ENCODE results near the gene PHRF1.

The PHRF1 gene

GRCh38 chr11:575996-576768 lies at the start of gene PHRF1:
TSS of gene PHRF1 (plus strand) at chr11:576470. CDS start at chr11:581513, 5,043 bp downstream.
- DNase-seq (ENCODE audit: low spot score): peak; percentile 99

GRCh38 chr11:528166-528814 lies 48.0 kb upstream of the PHRF1 start:
- no peak for DNase-seq (ENCODE audit: low spot score)

- no peak for DNase-seq (ENCODE audit: low spot score)
These were observed 47.2 kb upstream of the PHRF1 start for GRCh38 chr11:528815-529727.

- DNase-seq (ENCODE audit: low spot score): no peak
These were observed 46.4 kb upstream of the PHRF1 start for GRCh38 chr11:529728-530411.

GRCh38 chr11:530960-531831 lies 45.1 kb upstream of the PHRF1 start:
- DNase-seq (ENCODE audit: low spot score): no peak

GRCh38 chr11:531919-532526 lies 44.2 kb upstream of the PHRF1 start:
- DNase-seq (ENCODE audit: low spot score): no peak

- DNase-seq (ENCODE audit: low spot score): no peak
These were observed 43.7 kb upstream of the PHRF1 start for GRCh38 chr11:532527-532985.

- no peak for DNase-seq (ENCODE audit: low spot score)
These were observed 43.2 kb upstream of the PHRF1 start for GRCh38 chr11:532986-533585.

GRCh38 chr11:533586-534395 lies 42.5 kb upstream of the PHRF1 start:
- DNase-seq (ENCODE audit: low spot score): no peak

GRCh38 chr11:534396-535209 lies 41.7 kb upstream of the PHRF1 start:
- peak; percentile 33 for DNase-seq (ENCODE audit: low spot score)

GRCh38 chr11:535210-535518 lies 41.1 kb upstream of the PHRF1 start:
- DNase-seq (ENCODE audit: low spot score): no peak

- peak; percentile 100 for DNase-seq (ENCODE audit: low spot score)
These were observed 40.5 kb upstream of the PHRF1 start, which contains the start of gene HRAS for GRCh38 chr11:535519-536454. TSS of gene HRAS (minus strand) at chr11:535576.

GRCh38 chr11:536841-537621 lies 39.2 kb upstream of the PHRF1 start, which contains the start of gene LRRC56:
TSS of gene LRRC56 (plus strand) at chr11:537527. CDS start at chr11:540685, 3,158 bp downstream.
- DNase-seq (ENCODE audit: low spot score): peak; percentile 98

GRCh38 chr11:537622-538430 lies 38.4 kb upstream of the PHRF1 start:
- DNase-seq (ENCODE audit: low spot score): no peak

- no peak for DNase-seq (ENCODE audit: low spot score)
These were observed 37.7 kb upstream of the PHRF1 start for GRCh38 chr11:538431-539051.

Measured in germinal center (tissue), 1 donor.